ENCODE results near the gene RBMS3.

RBMS3 gene

DNA sequence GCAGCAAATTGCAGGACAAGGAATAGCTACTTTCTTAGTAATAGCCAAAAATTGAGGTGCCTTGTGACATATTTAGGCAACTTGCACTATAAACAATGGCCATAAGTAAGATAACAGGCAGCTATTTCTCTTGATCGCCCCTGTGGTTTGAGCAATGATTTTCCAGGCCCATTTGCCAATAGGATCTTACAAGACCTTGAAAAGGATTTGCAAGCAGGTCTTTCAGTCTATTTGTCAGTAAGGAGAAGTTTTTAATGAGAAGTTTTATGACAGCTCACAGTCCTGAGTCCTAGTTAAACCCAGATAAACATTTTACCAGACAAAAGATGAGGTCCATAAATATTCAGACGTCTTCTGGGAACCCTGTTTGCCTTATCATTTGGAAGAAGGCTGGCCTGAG, 645.5 kb downstream of the RBMS3 start:
- Histone ChIP-seq H3K4me3 (ENCODE audit: low read depth in 1 of 2, low read length in 2 of 2) (no peak overlapping the region), H3K27me3 (ENCODE audit: control insufficient read depth in 1 of 2, insufficient read depth in 2 of 2, low read length in 2 of 2) (no peaks in the 10 kb centered on the region), H3K9ac (ENCODE audit: low read length) (no peak overlapping the region), H3K4me1 (ENCODE audit: insufficient read depth, low read length) (no peaks in the 10 kb centered on the region), H3K36me3 (ENCODE audit: insufficient read depth, low read length) (no peaks in the 10 kb centered on the region), H3K9me3 (ENCODE audit: low read length) (no peaks in the 10 kb centered on the region), H3K27ac (ENCODE audit: low read depth, low read length) (no peak overlapping the region)

GRCh38 chr3:29932696-29933325, 651.9 kb downstream of the RBMS3 start:
- H3K9me3 ChIP-seq (ENCODE audit: low read length) = no peaks in the 10 kb centered on the region
- no peak overlapping the region for H3K4me3 ChIP-seq (ENCODE audit: low read depth in 1 of 2, low read length in 2 of 2)
- H3K4me1 ChIP-seq (ENCODE audit: insufficient read depth, low read length) = no peaks in the 10 kb centered on the region
- no peaks in the 10 kb centered on the region for H3K27me3 ChIP-seq (ENCODE audit: control insufficient read depth in 1 of 2, insufficient read depth in 2 of 2, low read length in 2 of 2)
- no peak overlapping the region for H3K9ac ChIP-seq (ENCODE audit: low read length)
- H3K36me3 ChIP-seq (ENCODE audit: insufficient read depth, low read length) = no peaks in the 10 kb centered on the region
- no peak overlapping the region for H3K27ac ChIP-seq (ENCODE audit: low read depth, low read length)

DNA sequence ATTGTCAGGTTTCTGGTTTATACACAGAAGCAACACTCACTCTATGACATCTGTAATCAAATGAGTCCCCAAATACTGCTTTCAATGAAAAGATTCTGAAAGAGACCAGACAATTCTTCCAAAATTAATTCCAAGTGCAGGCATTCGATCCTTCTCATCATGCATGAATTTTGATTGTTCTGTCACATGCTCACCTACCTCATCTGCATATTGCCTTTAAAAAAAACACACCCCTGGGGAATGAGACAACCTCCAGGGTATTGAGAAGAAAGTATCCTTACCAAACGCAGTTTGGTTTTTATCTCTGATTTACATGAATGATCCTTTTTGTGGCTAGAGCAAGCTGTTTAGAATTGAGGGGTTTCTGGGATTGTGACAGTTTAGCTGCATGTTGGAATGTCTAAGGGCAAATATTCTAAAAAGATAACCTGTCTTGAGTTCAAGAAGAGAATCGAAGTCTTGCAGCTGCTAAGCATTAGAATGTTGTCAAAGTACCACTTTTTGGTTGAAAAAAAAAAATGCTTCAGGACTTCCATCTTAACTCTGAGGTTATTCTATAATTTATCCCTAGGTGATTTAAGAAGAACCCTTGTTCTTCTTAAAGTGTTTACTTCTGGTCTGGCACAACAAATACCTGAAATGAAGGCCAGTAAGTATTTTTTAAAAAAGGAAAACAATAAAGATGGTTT, 653.1 kb downstream of the RBMS3 start:
- Histone ChIP-seq H3K9ac (ENCODE audit: low read length) (no peak overlapping the region), H3K9me3 (ENCODE audit: low read length) (no peaks in the 10 kb centered on the region), H3K27me3 (ENCODE audit: control insufficient read depth in 1 of 2, insufficient read depth in 2 of 2, low read length in 2 of 2) (no peaks in the 10 kb centered on the region), H3K36me3 (ENCODE audit: insufficient read depth, low read length) (no peaks in the 10 kb centered on the region), H3K27ac (ENCODE audit: low read depth, low read length) (no peak overlapping the region), H3K4me3 (ENCODE audit: low read depth in 1 of 2, low read length in 2 of 2) (no peak overlapping the region), H3K4me1 (ENCODE audit: insufficient read depth, low read length) (no peaks in the 10 kb centered on the region)

- Histone ChIP-seq H3K27me3 (ENCODE audit: control insufficient read depth in 1 of 2, insufficient read depth in 2 of 2, low read length in 2 of 2) (no peaks in the 10 kb centered on the region), H3K27ac (ENCODE audit: low read depth, low read length) (no peak overlapping the region), H3K36me3 (ENCODE audit: insufficient read depth, low read length) (no peaks in the 10 kb centered on the region), H3K9me3 (ENCODE audit: low read length) (no peaks in the 10 kb centered on the region), H3K4me3 (ENCODE audit: low read depth in 1 of 2, low read length in 2 of 2) (no peak overlapping the region), H3K9ac (ENCODE audit: low read length) (no peak overlapping the region), H3K4me1 (ENCODE audit: insufficient read depth, low read length) (no peaks in the 10 kb centered on the region)
Measured at GRCh38 chr3:29934751-29935150, 653.9 kb downstream of the RBMS3 start.

- Histone ChIP-seq H3K4me3 (ENCODE audit: low read depth in 1 of 2, low read length in 2 of 2) (no peak overlapping the region), H3K27me3 (ENCODE audit: control insufficient read depth in 1 of 2, insufficient read depth in 2 of 2, low read length in 2 of 2) (no peaks in the 10 kb centered on the region), H3K9me3 (ENCODE audit: low read length) (no peaks in the 10 kb centered on the region), H3K27ac (ENCODE audit: low read depth, low read length) (no peak overlapping the region), H3K36me3 (ENCODE audit: insufficient read depth, low read length) (no peaks in the 10 kb centered on the region), H3K4me1 (ENCODE audit: insufficient read depth, low read length) (no peaks in the 10 kb centered on the region), H3K9ac (ENCODE audit: low read length) (no peak overlapping the region)
Measured at GRCh38 chr3:29936054-29936453, 655.2 kb downstream of the RBMS3 start.

DNA sequence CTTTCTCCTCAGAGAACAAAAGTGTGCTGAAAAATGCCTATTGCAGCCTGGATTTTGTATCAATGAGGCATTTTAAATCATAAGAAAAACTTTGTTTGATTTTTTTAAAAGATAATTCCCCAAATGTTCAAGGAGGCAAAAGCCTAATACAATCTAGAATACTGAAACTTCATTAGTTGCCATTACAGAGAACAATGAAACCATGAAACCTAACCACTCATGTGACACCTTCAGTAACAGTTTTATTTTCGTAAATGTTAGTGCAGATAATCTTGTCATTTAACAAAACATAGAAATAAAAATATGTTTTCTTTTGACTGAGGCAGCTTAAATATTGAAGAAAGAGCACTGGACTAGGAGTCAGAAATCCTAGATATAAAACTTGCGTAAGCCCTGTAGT, 655.9 kb downstream of the RBMS3 start:
- Histone ChIP-seq H3K36me3 (ENCODE audit: insufficient read depth, low read length) (no peaks in the 10 kb centered on the region), H3K27ac (ENCODE audit: low read depth, low read length) (no peak overlapping the region), H3K4me1 (ENCODE audit: insufficient read depth, low read length) (no peaks in the 10 kb centered on the region), H3K4me3 (ENCODE audit: low read depth in 1 of 2, low read length in 2 of 2) (no peak overlapping the region), H3K27me3 (ENCODE audit: control insufficient read depth in 1 of 2, insufficient read depth in 2 of 2, low read length in 2 of 2) (no peaks in the 10 kb centered on the region), H3K9ac (ENCODE audit: low read length) (no peak overlapping the region), H3K9me3 (ENCODE audit: low read length) (no peaks in the 10 kb centered on the region)

DNA sequence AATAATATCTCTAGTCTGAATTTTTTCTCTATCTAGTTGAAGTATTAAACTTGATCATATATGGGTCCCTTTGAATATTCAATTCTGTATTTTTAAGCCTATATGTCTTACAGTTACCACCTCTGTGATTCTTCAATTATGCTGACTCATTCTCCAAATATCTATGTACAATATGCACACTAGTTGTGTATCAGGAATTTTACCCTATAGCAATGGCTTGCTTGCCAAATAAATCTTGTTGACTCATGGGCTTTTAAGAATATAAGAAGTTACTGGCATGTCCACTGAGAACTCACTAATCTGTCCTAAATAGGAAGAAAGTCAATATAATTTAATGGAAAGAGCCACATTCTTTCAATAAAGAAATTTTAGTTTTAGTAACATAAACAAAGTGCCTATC, 656.3 kb downstream of the RBMS3 start:
- Histone ChIP-seq H3K27me3 (ENCODE audit: control insufficient read depth in 1 of 2, insufficient read depth in 2 of 2, low read length in 2 of 2) (no peaks in the 10 kb centered on the region), H3K9me3 (ENCODE audit: low read length) (no peaks in the 10 kb centered on the region), H3K27ac (ENCODE audit: low read depth, low read length) (no peak overlapping the region), H3K4me1 (ENCODE audit: insufficient read depth, low read length) (no peaks in the 10 kb centered on the region), H3K4me3 (ENCODE audit: low read depth in 1 of 2, low read length in 2 of 2) (no peak overlapping the region), H3K36me3 (ENCODE audit: insufficient read depth, low read length) (no peaks in the 10 kb centered on the region), H3K9ac (ENCODE audit: low read length) (no peak overlapping the region)

DNA sequence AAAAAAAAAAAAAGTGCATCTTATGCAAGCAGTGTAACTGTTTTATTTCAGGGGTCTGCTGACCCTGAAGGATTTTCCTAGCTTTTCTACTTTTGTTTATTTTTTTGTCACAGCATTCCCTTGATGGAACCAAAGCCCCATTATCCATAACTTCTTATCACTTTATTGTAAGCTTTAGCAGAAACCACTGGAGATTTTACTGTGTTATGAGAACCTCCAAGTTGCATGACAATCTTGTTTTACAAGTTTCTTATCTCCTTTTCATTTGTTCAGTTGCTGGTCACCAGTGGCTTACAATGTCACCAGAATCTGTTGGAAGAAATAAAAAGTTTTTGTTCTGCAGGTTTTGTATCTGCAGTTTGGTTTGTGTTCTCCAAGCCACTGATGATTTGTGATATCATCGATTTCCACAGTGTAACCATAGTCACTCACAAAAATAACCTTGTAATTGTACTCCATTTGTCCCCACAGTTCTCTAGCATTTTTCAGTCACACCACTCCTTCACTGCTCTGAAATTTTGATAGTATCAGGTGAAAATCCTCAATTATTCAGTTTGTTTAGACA, 660.0 kb downstream of the RBMS3 start:
- Histone ChIP-seq H3K36me3 (ENCODE audit: insufficient read depth, low read length) (no peaks in the 10 kb centered on the region), H3K27me3 (ENCODE audit: control insufficient read depth in 1 of 2, insufficient read depth in 2 of 2, low read length in 2 of 2) (no peaks in the 10 kb centered on the region), H3K9ac (ENCODE audit: low read length) (no peak overlapping the region), H3K27ac (ENCODE audit: low read depth, low read length) (no peak overlapping the region), H3K4me3 (ENCODE audit: low read depth in 1 of 2, low read length in 2 of 2) (no peak overlapping the region), H3K9me3 (ENCODE audit: low read length) (no peaks in the 10 kb centered on the region), H3K4me1 (ENCODE audit: insufficient read depth, low read length) (no peaks in the 10 kb centered on the region)

GRCh38 chr3:29942297-29942696, 661.4 kb downstream of the RBMS3 start:
- no peak overlapping the region for H3K9ac ChIP-seq (ENCODE audit: low read length)
- H3K9me3 ChIP-seq (ENCODE audit: low read length) = no peaks in the 10 kb centered on the region
- no peak overlapping the region for H3K27ac ChIP-seq (ENCODE audit: low read depth, low read length)

GRCh38 chr3:29949131-29949530, 668.3 kb downstream of the RBMS3 start:
- Histone ChIP-seq H3K9ac (ENCODE audit: low read length) (no peak overlapping the region), H3K27ac (ENCODE audit: low read depth, low read length) (no peak overlapping the region), H3K27me3 (ENCODE audit: control insufficient read depth in 1 of 2, insufficient read depth in 2 of 2, low read length in 2 of 2) (no peaks in the 10 kb centered on the region), H3K4me3 (ENCODE audit: low read depth in 1 of 2, low read length in 2 of 2) (no peak overlapping the region), H3K36me3 (ENCODE audit: insufficient read depth, low read length) (no peaks in the 10 kb centered on the region), H3K4me1 (ENCODE audit: insufficient read depth, low read length) (no peaks in the 10 kb centered on the region), H3K9me3 (ENCODE audit: low read length) (no peaks in the 10 kb centered on the region)

More at GRCh38 chr3:29942297-29942696, 661.4 kb downstream of the RBMS3 start:
- no peaks in the 10 kb centered on the region for H3K27me3 ChIP-seq (ENCODE audit: control insufficient read depth in 1 of 2, insufficient read depth in 2 of 2, low read length in 2 of 2)
- no peaks in the 10 kb centered on the region for H3K36me3 ChIP-seq (ENCODE audit: insufficient read depth, low read length)
- no peaks in the 10 kb centered on the region for H3K4me1 ChIP-seq (ENCODE audit: insufficient read depth, low read length)
- no peak overlapping the region for H3K4me3 ChIP-seq (ENCODE audit: low read depth in 1 of 2, low read length in 2 of 2)

GRCh38 chr3:29949940-29950616, 669.2 kb downstream of the RBMS3 start:
- Histone ChIP-seq H3K9ac (ENCODE audit: low read length) (no peak overlapping the region), H3K27ac (ENCODE audit: low read depth, low read length) (no peak overlapping the region), H3K9me3 (ENCODE audit: low read length) (no peaks in the 10 kb centered on the region), H3K4me3 (ENCODE audit: low read depth in 1 of 2, low read length in 2 of 2) (no peak overlapping the region), H3K36me3 (ENCODE audit: insufficient read depth, low read length) (no peaks in the 10 kb centered on the region), H3K4me1 (ENCODE audit: insufficient read depth, low read length) (no peaks in the 10 kb centered on the region), H3K27me3 (ENCODE audit: control insufficient read depth in 1 of 2, insufficient read depth in 2 of 2, low read length in 2 of 2) (no peaks in the 10 kb centered on the region)

Data from muscle layer of colon (tissue), 2 donors.